ENCODE data around the gene CDC25B. TPM values are rescaled to one million over a fixed set of nuclear protein-coding genes. Genes with fewer than 3 reads are reported as not detected.
A peak's percentile ranks its signal among the peaks of the same experiment; 100 is the strongest.

CDC25B gene
- total RNA-seq, 1 donor from 2014 or later, result 127 TPM

GRCh38 chr20:3763671-3764601 is 32.2 kb upstream of the CDC25B start:
- no peak for DNase-seq (ENCODE audit: low read depth)

GRCh38 chr20:3764659-3765058 is 31.5 kb upstream of the CDC25B start:
- DNase-seq (ENCODE audit: low read depth), result no peak

- DNase-seq (ENCODE audit: low read depth), result no peak
These were observed 30.8 kb upstream of the CDC25B start for GRCh38 chr20:3765171-3765882.

GRCh38 chr20:3766422-3767109 is 29.5 kb upstream of the CDC25B start:
- DNase-seq (ENCODE audit: low read depth), result no peak

GRCh38 chr20:3767110-3767426 is 29.0 kb upstream of the CDC25B start:
- no peak for DNase-seq (ENCODE audit: low read depth)

- peak; percentile 98 for DNase-seq (ENCODE audit: low read depth)
These were observed 28.4 kb upstream of the CDC25B start, which contains the start of gene ADISSP for GRCh38 chr20:3767427-3768341. ADISSP (minus strand) TSS chr20:3767753; CDS start chr20:3760100, 7,653 bp downstream.

- peak; percentile 75 for DNase-seq (ENCODE audit: low read depth)
These were observed 27.6 kb upstream of the CDC25B start for GRCh38 chr20:3768342-3769130.

- DNase-seq (ENCODE audit: low read depth), result no peak
These were observed 24.5 kb upstream of the CDC25B start for GRCh38 chr20:3771552-3772058.

GRCh38 chr20:3775457-3776108 is 20.5 kb upstream of the CDC25B start:
- DNase-seq (ENCODE audit: low read depth), result no peak

GRCh38 chr20:3777381-3777715 is 18.8 kb upstream of the CDC25B start:
- no peak for DNase-seq (ENCODE audit: low read depth)

- DNase-seq (ENCODE audit: low read depth), result peak; percentile 33
These were observed 18.1 kb upstream of the CDC25B start for GRCh38 chr20:3777716-3778629.

GRCh38 chr20:3778976-3779375 is 17.1 kb upstream of the CDC25B start:
- DNase-seq (ENCODE audit: low read depth), result no peak

- DNase-seq (ENCODE audit: low read depth), result peak; percentile 96
These were observed 14.8 kb upstream of the CDC25B start, which contains the start of gene SPEF1 for GRCh38 chr20:3781153-3781910. SPEF1 (minus strand) TSS chr20:3781448; CDS start chr20:3781287, 161 bp downstream.

GRCh38 chr20:3782597-3782996 is 13.5 kb upstream of the CDC25B start:
- no peak for DNase-seq (ENCODE audit: low read depth)

- no peak for DNase-seq (ENCODE audit: low read depth)
These were observed 13.0 kb upstream of the CDC25B start for GRCh38 chr20:3783068-3783489.

- DNase-seq (ENCODE audit: low read depth), result no peak
These were observed 12.5 kb upstream of the CDC25B start for GRCh38 chr20:3783511-3784195.

Data from myocyte (in vitro differentiated cells).